GM19463 (cell line): ENCODE data around the gene LDLRAD2.

ENCODE experiments used
- ATAC-seq: cut with Tn5 transposase; IDR thresholded peaks from one replicate; pipeline ENCODE4 v1.9.1; 2021; ENCODE audit warnings: mild to moderate bottlenecking, moderate library complexity; ENCODE audit not compliant: unreplicated experiment

The LDLRAD2 gene

GRCh38 chr1:21857840-21858670, 46.0 kb downstream of the LDLRAD2 start:
- no peak for ATAC-seq

- no peak for ATAC-seq
Measured at GRCh38 chr1:21859669-21860179, 47.7 kb downstream of the LDLRAD2 start.

GRCh38 chr1:21860971-21861370, 48.9 kb downstream of the LDLRAD2 start:
- no peak for ATAC-seq

GRCh38 chr1:21861602-21862429, 49.8 kb downstream of the LDLRAD2 start:
- ATAC-seq: no peak

GRCh38 chr1:21863981-21864380, 51.9 kb downstream of the LDLRAD2 start:
- ATAC-seq: no peak

- ATAC-seq: no peak
Measured at GRCh38 chr1:21864730-21865129, 52.7 kb downstream of the LDLRAD2 start.

GRCh38 chr1:21865609-21865942, 53.5 kb downstream of the LDLRAD2 start:
- no peak for ATAC-seq

GRCh38 chr1:21865943-21866706, 54.1 kb downstream of the LDLRAD2 start:
- ATAC-seq: peak; percentile 81

GRCh38 chr1:21866707-21867043, 54.6 kb downstream of the LDLRAD2 start:
- ATAC-seq: no peak

GRCh38 chr1:21867451-21867996, 55.5 kb downstream of the LDLRAD2 start:
- ATAC-seq: no peak

- ATAC-seq: no peak
Measured at GRCh38 chr1:21868482-21868881, 56.4 kb downstream of the LDLRAD2 start.

- no peak for ATAC-seq
Measured at GRCh38 chr1:21868941-21869454, 56.9 kb downstream of the LDLRAD2 start.

- ATAC-seq: no peak
Measured at GRCh38 chr1:21869620-21870121, 57.6 kb downstream of the LDLRAD2 start.

GRCh38 chr1:21870611-21871010, 58.5 kb downstream of the LDLRAD2 start:
- no peak for ATAC-seq

- ATAC-seq: no peak
Measured at GRCh38 chr1:21871943-21872342, 59.9 kb downstream of the LDLRAD2 start.

GRCh38 chr1:21872445-21873079, 60.5 kb downstream of the LDLRAD2 start:
- no peak for ATAC-seq

- ATAC-seq: no peak
Measured at GRCh38 chr1:21873174-21873573, 61.1 kb downstream of the LDLRAD2 start.

GRCh38 chr1:21873761-21874160, 61.7 kb downstream of the LDLRAD2 start:
- no peak for ATAC-seq

GRCh38 chr1:21874328-21874727, 62.3 kb downstream of the LDLRAD2 start:
- ATAC-seq: no peak
